SKM-1 (cell line): Measurements from ENCODE around the gene MMP24OS.
A peak's percentile ranks its signal among the peaks of the same experiment; 100 is the strongest.

ENCODE experiments used
- DNase-seq: peaks from one replicate; lab custom pipeline; 2025; ENCODE audit not compliant: unreplicated experiment; lab: John Stamatoyannopoulos, UW

MMP24OS gene

DNA sequence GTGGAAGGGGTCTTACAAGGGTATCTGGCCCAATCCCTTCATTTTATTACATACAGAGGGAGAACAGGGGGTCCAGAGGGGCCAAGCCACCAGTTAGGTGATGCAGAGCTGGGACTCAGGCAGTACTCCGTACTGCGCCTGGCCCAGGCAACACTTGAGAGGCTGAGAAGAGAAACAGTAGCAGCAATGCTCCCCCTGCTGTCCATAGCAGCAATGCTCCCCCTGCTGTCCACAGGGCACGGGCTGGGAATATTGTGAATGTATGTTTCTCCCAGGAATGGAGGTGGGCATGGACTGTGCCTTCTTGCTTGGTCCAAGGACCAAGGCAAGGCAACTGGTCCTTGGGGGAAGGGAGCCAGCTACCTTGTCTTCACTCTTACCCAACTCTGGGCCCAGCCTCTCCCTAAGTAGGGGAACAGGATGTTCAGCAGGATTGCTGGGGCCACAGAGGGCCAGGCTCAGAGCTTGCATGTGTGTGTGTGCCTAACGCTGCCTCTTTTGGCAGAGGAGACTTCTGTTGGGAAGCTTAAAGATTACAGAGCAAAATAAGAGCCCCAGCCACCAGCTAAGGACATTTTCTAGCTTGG lies 29.1 kb upstream of the MMP24OS start:
- peak; percentile 44 for DNase-seq

GRCh38 chr20:35305682-35306556 lies 28.0 kb upstream of the MMP24OS start:
- DNase-seq, result peak; percentile 37

GRCh38 chr20:35304956-35305355 lies 27.0 kb upstream of the MMP24OS start:
- no peak for DNase-seq

DNA sequence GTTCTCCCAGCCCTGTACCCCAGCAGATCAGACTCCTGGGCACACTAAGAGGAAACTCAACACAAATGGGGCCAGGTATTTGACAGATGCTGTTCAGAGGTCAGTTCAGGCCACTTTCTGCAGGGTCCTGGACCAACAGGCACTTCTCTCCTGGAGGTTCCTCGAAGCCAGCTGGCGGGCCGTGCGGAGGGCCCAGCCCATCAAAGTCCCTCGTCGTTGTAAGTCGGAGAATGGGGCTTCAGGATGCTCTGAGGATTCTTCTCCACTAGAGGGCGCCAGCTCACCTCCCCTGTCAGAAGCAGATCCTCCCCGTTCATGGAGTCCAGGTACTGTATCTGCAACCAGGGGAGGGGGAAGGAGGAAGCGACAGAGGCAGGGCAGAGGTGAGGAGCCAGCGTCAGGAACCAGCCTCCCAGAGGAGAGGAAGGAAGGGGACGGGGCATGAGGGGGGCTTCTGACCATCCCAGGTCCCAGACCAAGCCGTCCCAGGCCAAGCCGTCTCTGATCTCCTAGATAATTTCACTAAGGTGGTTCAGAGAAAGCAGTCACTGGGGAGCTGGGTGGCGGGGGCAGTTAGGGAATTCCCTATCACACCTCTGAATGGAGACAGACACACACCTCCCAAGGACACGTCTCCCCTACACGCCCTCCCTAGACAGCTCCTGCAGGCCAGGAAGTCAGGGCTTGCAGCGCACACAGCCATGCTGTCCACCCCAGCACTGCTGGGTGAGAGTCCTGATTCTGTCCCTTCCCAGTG lies 26.0 kb upstream of the MMP24OS start:
- DNase-seq, result peak; percentile 89

DNA sequence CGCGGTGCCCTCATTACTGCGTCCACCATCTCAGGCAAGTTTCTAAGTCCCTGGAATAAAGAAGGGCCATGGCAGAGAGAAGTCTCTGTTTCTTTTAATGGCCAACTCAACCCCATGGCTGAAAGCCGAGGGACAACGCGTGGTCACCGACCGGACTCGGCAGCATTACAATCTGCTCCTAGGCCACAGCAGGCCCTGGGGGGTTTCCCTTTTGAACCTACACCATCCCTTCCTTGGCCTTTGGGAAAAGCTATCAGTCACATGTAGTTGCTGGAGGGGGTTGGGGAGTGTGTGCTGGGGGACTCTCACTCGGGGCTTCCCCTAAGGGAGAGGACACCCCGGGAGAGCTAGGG lies 25.4 kb upstream of the MMP24OS start:
- DNase-seq, result no peak

DNA sequence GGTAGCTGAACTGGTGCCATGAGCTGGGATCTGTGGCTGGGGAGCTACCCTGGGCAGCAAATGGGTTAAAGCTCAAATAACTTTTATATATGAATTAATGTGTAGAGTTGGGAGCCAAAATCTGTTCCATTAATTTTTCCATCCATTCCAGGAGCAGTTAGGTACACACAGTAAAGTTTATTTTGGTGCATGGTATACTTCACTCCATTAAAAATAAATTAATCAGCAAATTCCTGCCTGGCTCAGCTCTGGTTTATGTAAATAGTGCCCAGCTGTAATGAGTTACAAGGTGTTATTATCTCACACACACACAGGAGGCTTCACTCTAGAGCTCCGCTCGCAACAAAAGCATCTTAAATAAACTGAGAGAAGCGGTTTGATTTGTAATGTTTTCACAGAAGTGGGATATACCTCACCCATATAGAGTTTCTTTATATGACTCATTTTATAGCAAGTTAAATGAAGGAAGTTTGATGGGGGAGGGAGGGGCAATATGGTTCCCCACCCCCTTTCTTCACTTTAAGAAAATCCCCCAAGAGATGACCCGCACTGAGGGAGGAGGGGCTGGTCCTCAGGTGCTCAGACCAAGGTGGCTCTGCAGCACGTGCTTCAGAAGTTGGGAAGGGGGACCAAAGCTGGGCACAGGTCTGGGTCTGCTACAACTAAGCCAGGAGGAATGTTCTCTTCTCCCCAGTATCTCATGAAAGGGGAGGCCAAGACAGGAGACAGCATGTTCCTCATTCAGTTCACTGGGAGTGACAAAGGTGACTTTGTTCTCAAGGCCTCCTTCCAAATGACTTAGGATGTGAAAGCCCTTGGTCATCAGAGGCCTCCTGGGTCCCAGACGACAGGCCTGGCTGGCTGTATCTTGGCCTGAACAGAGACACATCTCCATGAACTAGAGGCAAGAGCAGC lies 24.8 kb upstream of the MMP24OS start:
- DNase-seq, result no peak

- DNase-seq, result no peak
Observed at GRCh38 chr20:35301426-35301825, 23.5 kb upstream of the MMP24OS start.

DNA sequence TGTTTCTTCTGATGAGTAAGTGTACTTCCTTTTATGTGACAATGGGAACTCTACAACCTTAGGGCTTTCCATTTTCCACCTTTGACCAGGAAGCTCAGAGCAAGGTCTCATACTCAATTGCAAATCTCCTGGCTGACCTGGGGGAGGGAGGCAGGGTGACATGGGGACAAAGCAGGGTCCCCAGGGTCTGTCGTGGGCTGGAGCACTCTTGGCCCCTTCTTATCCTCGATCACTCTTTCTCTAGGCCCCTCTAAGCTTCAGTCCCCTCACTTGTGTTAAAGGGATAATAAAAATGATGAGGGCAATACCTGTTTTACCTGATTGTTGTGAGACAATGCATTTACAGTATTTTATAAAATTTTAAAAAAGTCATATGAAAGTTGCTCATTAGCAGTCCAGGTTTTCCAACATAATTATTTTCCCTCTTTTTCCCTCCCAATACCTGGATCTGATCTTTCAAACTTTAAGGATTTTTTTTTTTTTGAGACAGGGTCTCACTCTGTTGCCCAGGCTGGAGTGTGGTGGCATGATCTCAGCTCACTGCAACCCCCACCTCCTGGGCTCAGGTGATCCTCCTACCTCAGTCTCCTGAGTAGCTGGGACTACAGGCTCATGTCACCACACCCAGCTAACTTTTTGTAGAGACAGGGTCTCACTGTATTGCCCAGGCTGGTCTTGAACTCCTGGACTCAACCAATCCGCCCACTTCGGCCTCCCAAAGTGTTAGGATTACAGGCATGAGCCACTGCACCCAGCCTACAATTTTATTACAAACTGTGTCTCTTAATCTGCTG lies 22.7 kb upstream of the MMP24OS start:
- DNase-seq, result no peak

DNA sequence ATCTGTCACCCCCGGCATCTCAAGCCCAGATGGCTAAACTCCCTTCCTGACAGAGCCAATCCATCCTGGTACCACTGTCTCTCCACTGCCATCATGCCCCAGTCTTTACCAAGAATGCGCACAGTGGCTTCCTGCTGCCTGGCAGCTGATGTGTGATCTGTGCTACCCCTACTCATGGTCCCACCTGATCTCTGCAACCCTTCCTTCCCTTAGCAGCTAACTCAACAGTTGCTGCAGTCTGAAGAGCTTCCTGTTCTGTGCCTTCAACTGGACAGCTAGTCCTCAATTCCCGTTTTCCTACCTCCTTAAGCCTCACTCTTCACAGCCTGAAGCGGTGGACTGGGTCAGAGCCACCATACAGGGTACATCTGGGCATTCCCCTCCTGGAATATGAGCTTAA lies 21.9 kb upstream of the MMP24OS start:
- DNase-seq, result no peak

DNA sequence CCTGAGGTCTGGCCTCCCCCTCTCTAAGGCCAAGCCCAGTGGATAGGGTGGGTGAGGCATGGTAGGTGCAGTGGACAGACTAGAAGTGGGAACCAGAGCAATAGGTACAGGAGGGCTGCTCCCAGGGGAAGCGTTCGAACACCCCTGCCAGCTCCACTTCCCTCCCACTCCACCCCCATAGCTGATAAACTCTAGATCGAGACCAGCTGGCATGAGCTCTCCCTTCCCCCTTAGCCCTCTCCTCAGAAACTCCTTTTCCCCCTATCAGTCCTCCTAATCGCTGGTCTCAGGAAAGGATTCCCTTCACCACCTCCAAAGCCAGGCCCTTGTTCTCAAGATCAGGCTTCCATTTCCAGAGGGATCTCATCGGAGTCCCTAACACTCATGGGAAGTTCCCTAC lies 20.3 kb upstream of the MMP24OS start:
- no peak for DNase-seq

DNA sequence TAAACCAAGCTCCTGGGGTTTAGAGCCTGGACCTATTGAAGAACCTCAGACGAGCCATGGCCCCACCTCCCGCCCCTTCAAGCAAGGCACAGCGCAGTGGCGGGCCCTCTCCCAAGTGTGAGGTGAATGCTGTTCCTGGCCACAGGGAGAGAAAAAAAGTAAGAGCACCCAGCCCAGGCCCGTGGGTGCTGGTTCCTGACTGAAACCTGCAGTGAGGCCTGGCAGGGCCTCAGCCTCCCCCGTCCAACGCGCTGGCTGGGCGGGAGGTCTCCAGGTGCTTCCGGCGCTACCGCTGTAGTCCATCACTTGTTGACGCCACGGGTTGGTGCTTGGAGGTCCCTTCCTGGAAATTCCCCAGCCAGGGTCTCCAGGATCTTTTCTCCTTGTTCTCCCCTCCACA lies 19.8 kb upstream of the MMP24OS start:
- no peak for DNase-seq

DNA sequence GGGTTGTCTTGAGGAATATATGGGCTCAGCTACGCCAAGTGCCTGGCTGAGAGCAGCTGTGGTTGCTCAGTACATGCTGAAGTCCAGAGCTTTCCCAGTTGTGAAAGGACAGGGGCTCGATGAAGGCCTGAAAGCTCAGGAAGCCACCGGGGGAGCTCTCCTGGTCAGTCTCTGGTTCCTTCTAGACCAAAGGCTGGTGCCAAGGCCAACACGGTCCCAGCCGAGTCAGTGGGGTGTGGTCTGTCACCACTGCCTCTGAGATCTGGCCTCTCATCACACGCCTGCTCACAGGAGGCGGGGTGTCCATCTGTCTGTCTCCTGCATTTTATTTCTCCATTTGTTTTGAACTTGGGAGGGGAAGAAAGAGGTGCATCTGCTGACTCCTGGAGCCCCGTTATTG lies 19.2 kb upstream of the MMP24OS start:
- no peak for DNase-seq

GRCh38 chr20:35296101-35296554 lies 18.2 kb upstream of the MMP24OS start:
- no peak for DNase-seq

GRCh38 chr20:35295674-35296073 lies 17.8 kb upstream of the MMP24OS start:
- DNase-seq, result no peak

DNA sequence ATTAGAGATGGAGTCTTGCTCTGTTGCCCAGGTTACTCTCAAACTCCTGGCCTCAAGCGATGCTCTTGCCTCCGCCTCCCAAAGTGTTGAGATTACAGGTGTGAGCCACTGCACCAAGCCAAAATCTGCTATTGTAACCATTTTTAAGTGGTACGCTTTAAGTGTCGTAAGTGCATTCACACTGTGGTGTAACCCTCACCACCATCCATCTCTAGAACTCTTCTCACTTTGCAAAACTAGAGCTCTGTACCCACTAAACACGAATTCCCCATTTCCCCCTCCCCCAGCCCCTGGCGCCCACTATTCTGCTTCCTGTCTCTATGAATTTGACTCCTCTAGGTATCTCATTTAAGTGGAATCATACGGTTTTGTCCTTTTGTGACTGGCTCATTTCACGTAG lies 17.1 kb upstream of the MMP24OS start:
- DNase-seq, result no peak

DNA sequence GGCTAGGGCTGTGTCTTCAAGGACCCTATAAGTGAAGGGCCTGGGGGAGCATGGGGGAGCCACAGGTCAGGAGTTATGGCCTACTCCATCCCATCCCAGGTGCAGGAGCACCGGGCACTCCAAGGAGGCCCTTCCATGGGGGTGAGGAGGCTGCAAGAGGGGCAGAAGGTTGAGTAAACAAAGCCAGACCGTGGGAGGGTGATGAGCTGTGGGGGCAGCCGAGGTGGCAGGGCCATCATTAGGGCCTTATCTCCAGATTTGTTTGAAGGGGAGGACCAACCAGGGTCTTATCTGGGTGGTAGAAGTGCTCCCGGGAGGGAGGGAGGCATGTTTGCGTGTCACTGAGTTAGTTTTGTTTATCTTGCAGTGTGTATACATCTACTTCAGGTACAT lies 16.4 kb upstream of the MMP24OS start:
- DNase-seq, result no peak

DNA sequence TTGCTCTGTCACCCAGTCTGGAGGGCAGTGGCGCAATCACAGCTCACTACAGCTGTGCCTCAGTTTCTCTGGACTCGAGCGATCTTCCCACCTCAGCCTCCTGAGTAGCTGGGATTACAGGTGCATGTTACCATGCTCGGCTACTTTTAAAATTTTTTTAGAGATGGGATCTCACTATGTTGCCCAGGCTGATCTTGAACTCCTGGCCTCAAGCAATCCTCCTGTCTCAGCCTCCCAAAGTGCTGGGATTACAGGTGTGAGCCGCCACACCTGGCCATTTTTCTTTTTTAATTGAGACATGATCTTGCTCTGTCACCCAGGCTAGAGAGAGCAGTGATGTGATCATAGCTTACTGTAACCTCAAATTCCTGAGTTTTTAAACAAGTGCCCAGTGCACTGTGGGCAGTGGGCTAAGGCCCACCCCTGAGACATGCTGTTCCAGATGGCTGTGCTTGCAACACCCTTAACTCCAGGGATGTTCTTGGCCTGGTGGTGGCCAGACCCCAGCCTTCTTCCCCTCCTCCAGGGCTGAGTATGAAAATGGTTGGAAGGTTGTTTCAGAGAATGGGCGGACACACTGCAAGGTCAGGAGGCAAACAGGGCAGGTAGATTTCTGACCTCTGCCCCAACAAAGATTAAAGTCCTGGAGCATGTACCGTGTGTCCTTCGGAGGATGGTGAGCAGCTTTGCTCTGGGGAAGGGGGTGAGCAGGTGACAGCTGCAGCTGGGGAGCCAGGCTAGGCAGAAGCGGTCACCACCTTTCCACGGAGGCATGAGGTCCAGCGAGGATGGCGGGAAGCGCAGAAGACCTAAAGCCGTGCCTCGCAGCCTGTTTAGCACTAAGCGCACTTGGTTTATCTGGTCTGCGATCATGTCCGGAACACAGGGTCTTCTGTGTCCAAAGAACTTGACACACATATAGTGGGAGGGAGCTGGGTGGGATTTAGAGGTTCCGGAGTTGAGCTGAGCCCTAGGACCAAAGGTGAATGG lies 15.7 kb upstream of the MMP24OS start:
- no peak for DNase-seq

DNA sequence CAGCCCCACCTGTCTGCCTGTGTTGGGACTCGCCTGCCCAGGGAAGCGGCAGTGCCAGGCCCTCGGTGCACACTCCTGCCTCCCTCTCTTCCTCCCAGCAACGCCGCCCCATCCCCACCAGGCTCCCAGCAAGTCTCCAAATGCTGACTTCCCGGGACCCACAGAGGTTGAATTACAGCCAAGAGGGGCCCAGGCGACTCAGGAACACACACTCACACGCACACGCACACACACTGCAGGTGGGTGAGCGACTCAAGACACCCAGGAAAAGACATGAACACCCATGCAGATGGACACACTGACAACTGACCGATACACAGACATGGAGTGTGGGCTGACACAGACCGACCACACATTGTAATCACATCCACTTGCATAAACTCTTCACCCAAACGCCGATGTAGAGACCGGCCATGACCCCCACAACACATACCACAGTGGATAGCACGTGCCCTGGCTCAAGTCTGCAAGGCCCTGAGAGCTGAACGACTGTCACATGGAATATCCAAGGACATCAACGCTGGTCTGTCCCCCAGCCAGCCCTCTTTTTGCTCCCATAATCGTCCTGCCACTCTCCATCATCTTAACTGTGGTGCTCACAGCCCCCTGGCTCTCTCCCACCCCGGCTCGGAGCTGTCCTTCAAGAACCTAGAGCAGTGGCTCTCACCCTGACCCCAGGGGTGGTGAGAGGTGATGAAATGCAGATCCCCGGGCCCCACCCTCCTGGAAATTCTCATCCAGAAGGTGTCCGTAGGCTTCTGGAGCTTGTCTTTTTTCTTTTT lies 14.8 kb upstream of the MMP24OS start:
- DNase-seq, result no peak
